NCI-H128 (cell line): ENCODE data around the gene PLP2.

Experiments used
- DNase-seq: peaks from one replicate; lab custom pipeline; 2025; ENCODE audit not compliant: unreplicated experiment; lab: John Stamatoyannopoulos, UW

The PLP2 gene

DNA sequence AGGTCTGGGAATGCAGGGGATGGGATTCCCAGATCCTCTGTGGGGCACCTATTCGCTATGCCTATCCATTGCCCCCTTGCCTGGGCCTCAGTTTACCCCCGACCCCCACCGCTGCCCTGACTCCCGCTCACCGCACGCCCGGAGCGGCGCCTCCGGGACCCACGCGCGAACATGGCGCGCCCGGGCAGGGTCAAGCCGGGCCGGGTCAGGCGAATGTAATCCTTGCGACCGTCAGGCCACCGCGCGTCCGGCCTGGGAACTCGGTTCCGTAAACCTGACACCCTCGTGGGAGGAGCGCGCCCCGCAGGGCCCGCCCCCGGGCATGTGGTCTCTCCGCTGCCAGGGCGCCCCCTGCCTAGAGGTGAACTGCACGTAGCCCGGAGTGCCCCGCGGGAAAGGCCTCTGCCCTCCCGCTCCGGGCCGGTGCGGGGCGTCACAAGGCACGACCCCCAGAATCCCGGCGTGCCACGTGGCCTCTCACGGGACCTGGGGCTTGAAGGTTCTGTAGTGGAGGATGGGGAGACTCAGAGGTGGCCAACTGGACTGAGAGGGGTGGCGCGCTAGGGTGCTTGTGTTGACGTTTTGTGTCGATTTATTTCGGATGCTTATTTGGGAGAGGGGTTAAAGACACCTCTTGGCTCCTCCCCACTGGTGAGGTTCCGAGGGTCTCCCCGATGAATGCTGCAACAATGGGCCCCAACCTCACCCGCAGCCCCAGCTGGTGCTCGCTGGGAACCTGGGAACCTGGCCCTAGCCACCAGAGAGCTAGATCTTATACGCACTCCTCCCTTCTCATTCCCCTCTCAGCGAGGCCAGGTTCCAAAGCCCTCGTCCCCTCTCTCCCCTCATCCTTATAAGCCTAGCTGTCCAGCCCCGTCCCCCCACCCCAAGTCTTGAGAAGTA, 14.7 kb downstream of the PLP2 start, which contains the start of gene PRICKLE3:
Gene PRICKLE3, minus strand, starts transcription at position 249 of the 903 bp plus-strand sequence. Its CDS starts 76 bp downstream, at position 173.
- DNase-seq: peak; percentile 41

DNA sequence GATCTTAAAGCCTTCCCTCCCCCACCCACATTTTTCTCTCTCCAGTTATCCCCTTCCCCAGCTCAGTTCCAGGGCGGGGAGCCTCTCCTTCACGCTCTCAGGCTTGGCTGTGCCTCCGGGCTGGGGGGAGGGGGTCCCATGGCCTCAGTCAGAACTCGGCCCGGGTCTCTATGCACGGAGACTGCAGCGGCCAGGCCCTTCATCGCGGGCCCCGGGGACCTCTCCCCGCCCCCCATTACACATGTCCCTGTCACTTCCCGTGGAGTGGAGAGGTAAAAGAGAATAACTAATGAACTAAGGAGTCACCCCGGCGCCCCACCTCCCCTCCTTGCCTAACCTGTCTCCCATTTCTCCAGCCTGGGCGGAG, 15.3 kb downstream of the PLP2 start:
- no peak for DNase-seq

DNA sequence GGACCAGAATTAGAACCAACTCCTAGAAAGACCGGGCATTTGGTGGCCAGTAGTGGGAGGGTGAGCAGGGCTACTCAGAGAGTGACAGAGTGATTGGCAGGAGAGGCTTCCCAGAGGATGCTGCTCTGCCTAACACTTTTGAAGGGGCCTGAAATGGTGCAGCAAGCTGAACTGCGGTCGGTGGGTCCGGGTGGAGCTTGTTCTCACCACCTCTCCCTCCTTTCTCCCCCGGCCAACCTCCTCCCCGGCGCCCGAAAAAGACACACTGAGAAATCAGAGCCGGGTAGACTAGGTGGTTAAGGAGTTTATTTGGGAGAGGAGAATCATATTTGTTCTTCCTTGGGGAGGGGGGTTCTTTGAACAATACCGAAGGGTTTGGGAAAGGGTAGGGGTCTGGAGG, 15.8 kb downstream of the PLP2 start:
- no peak for DNase-seq

DNA sequence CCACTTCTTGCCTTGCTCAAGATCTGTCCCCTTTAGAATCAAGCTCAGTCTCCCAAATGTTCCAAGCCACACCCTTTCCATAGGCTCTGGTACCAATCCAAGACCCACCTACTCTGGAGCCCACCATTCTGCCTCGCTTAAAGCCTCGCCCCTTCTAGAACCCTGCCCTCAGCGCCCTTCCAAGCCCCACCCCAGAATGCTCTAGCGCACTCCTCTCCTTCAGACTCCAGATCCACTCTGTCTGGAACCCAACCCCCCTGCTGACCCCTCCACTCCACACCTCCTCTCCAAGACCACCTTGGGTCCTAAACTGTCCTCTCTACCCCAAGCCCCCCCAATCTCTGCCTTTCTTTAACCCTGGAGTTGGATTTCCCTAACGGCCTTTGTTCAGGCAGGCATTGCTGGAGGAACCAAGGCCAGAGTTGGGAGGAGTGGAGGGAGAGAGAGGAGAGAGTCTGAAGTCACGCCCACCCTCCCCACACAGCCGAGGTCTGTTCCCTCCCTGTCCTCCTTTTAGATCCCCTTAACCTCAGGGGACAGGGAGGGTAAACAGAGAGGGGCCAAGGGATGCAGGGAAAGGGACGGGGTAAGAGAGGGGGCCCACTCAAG, 16.9 kb downstream of the PLP2 start:
- DNase-seq: no peak

DNA sequence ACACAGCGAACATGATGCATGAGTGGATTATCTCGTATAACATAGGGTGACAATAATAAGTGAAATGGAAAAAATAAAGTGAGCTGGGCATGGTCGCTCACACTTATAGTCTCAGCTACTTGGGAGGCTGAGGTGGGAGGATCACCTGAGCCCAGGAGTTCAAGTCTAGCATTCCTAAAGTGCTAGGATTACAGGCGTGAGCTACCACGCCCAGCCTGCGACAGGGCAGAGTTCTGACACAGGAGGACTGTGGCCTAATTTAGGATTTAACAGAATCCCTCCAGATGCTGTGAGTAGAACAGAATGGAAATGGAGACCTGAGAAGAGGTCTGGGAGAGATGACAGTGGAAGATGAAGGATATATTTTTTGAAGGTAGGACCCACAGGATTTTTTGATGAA, 17.9 kb downstream of the PLP2 start:
- DNase-seq: no peak

DNA sequence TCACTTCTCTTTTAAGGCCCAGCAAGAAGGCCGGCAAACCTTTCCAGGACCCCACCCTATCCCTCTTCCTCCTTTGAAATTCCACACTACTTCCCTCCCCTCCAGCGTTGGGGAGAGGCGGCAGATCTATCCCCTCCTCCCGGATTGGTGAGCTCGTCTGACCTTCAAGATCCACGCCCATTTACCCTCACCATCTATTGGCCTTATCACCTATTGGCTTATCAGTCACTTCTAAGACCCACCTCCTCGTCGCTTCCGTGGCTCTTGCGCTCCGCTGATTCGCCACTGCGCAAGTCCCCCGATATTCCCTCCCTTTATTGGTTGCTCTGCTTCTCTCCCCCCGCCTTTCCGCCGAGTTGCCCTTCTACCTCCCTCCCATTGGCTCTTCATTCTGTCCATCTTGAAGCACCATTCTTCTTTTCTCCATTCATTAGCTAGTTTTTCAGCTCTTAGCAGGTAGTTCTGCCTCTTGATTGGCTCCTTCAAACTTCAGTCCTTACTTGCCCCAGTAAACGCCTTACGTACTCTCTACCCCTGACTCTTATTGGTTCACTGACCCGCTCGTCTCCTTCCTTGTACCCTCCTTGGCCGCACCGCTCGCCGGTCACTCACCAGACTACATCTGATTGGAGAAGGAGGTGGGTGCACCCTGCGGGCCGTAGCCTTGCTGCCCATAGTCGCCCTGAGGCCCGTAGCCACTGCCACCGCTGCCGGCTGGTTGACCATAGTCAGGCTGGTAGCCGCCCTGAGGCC, 19.3 kb downstream of the PLP2 start:
- peak; percentile 98 for DNase-seq

DNA sequence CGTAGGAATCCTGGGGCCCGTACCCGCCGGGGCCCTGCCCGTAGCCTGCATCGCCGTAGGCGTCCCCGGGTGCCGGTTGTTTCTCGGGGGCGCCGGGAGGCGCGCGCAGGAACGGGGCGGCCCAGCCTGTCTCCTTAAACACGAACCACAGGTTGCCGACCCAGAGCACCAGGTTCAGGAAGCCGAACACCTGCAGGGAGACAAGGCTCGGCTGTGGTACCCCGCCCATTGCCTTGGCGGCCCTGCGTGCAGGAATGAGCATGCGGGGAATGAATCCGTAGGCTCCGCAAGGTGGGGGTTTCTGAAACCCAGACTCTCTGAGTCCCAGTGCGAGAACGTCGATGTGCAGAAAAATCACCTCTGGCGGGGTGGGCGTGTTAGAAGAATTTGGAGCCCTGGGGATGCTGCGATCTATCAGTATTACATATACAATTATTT, 19.9 kb downstream of the PLP2 start:
- DNase-seq: no peak

DNA sequence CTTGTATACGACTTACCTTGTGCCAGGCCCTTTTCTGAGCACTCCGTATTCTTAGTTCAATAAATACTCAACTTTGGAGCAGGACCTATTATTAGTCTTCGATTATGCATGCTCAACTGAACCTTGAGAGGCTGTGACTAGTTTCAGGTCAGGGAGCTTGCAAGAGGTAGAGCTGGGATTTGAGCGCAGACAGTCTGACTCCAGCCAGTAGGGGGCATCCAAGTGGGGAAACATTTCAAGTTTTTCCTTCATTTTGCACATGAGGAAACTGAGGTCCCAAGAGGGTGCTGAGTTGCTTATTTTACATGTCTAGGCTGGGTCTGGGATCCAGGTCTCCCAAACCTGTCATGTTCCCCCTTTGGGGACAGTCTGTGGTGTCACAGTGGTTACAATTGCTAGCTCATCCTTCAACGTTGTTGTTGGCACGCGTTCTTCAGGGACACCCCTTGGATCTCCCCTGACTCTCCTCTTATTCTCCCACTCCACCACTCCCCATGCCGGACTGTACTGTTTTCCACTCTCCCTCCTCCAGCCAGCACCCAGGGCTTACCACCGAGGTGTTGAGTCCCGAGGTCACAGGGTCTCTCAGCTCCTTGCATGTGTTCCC, 21.1 kb downstream of the PLP2 start:
- no peak for DNase-seq

DNA sequence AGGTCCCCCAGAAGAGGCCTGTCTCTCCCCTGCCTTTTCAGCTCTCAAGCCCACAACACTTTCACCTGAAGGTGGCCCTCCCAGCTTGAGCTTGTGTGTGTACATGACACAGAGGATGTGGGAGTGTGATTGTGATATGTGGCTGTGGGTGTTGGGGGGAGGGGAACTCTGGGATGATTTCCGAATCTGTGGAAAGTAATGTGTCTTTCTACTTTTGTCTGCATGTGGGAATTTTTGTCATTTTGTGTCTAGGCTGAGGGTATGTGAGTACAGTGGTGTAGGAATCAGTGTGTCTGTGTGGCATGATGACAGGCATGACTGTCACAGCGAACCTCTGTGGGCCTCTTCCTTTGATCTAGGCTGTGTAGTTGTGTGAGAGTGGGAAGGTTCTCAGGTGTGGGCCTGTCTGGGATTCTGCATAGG, 21.9 kb downstream of the PLP2 start:
- DNase-seq: no peak

DNA sequence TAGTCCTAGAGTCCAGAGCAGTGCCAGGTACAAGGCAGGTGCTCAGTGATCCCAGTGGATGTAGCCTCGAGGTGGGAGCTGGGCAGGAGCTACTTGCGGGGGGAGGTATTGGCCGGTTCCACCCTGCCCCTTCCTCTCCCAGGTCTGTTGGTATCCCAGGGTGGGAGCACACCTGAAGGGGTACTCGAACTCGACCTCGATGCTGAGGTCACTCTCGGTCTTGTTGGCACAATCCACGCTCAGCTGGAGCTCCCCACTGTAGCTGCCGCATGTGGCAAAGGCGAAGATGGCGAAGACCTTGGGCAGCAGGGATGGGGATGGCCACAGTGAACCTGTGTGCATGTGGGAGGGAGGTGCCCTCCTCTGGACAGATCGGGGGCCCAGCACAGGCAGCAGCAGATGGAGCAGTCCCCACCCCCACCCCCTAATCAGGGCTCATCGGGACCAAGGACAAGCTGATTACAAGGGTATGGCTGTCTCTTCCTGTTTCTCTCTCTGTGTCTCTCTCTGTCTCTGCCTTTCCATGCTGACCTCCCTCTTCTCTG, 25.9 kb downstream of the PLP2 start:
- no peak for DNase-seq

DNA sequence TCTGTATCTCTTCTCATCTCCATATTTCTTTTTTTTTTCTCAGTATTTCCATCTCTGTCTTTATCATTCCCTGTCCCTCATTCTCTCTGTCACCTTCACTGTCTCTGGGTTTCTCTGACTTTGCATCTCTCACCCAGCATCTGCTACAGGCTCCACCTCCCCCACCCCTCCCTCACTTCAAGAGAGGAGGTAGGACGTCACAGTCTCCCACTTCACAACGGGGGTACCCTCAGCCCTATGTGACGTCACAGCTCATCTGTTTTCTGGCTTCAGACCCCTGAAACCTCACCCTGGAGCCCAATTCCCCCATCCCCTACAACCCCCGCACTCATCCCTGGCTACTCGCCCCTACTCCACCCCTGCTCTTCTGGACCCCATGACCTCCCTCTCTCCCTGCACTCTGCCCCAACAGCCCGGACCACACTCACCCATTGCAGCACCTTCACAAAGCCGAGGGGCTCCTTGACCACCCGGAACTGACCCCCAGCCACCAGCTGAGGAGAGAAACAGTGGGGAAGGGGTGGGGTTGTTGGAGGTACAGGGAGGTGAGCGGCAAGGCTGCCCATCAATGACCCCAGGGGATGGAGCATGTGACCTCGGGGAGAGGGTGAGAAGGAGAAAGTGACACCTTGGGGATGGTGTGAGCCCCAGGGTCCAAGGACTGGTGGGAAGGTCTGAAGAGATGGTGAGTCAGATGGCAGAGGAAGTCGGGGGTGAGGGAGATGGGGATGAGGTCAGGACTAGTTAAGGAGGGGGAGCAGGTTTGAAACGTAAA, 27.0 kb downstream of the PLP2 start:
- DNase-seq: no peak

DNA sequence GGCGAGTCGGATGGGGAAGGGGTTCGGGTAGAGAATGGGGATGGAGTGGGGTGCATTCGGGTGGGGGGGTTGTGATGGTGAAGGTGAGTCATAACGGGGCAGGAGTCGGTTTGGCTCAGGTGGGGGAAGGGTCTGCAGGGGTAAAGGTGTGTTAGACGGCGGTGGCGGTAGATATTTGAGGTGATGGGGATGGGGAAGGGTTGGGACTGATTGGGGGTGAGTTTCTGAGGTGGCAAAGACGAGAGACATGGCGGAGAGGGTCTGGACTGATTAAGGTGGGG, 27.6 kb downstream of the PLP2 start:
- DNase-seq: no peak

DNA sequence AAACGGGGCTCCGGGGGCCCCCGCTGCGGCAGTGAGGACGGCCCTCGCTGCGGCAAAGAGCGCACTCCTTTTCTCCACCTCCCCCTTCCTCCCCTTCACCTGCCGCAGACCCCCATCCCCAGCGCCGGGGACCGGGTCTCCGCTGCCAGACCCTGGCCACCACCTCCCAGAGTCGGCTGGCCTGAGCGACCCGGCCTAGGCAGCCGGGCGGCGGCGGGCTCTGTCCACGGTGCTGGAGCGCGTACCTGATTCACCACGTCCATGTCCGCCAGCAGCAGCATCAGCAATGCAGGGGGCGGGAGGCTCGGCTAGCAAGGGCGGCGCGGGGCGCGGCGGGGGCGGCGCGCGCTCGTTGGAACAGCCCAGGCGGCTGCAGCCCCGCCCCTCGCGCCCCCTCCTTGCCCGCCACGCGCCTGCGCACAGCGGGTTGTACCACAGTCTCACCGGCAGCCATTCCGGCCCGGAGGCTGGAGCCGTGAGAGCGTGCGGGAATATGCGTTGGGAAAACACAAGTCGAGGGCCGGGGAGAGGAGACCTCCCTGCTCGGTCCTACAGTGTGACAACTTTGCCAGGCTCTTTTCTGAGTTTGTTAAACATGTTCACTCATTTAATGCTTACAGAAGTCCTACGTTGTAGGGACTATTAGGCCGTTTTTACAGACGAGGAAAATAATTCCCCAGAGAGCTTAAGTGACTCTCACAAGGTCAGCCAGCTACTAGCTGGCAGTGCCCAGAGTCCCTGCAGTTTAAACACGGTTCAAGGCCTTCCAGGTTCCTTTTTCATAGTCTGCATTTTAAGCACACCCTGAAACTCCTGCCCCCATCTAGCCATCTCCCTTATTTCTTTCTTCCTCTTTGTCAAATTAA, 28.4 kb downstream of the PLP2 start, which contains the start of gene SYP:
Gene SYP, minus strand, starts transcription at position 288 of the 866 bp plus-strand sequence. Its CDS starts 7 bp downstream, at position 281.
- DNase-seq: peak; percentile 70

DNA sequence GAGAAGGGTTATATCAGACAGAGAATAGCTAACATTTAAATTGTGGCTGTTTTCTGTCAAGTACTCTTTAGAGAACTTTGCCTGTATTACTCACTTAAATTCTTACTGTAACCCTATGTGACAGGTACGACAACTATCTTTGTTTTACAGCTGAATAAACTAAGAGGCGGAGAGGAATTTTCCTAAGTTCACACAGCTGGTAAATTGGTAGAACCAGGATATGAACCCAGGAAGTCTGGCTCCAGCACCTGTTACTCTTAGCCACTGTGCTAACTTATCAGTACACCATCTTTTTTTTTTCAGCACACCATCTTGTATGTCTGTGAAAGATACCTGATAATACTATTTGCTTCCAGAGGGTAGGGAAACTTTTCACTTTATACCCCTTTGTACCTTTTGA, 30.3 kb downstream of the PLP2 start:
- DNase-seq: no peak

DNA sequence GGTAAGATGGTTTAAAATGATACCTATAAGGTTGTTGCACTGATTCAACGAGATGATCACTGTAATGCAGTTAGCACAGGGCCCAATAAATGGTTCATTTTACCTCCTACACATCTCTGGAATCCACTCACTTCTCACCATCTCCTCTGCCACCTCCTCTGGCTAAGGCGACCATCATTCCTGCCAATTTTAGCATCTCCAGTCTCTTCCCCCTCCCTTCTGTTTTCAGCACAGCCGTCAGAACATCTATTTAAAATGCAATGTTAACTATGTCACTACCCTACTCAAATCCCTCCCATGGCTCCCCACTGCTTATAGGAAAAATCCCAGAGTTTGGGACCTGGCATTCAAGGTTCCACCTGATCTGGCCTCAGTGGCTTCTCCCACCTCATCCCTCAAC, 31.8 kb downstream of the PLP2 start:
- DNase-seq: no peak

DNA sequence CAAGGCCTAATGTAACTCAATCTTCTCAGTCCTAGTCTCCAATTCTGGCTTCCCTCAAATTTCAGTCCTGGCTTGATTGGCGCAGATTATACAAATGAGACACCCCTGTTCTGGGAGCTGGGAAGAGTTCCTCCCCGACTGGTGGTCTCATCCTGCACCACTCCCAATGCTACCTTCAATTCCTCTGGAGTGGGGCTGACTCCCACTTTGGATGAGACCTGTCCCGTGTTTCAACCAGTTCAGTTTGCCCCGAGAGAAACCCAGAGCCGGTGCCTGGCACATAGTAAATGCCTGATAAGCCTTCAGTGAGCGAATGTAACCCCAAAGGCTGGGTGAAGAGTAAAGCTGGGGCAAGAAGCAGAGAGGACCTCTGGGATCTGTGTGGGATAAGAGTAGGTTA, 32.3 kb downstream of the PLP2 start:
- no peak for DNase-seq

DNA sequence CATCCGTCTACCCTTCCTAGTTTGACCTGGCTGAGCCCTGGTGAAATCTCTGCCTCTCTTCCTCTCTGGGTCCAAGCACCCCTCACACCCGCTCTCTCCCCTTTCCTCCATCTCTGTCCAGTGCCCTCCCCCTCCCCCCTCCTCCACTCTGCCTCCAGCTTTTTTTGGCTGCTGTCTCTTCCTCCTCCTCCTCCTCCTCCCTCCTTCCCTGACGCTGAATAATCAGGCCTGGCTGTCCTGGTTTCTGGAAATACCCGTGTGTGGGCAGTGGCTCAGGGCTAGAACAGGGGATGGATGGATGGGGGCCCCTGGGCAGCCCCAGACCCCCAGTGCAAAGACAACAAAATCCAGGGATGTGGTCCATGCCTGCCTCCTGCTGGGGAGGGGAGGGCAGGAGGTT, 33.0 kb downstream of the PLP2 start:
- DNase-seq: no peak

DNA sequence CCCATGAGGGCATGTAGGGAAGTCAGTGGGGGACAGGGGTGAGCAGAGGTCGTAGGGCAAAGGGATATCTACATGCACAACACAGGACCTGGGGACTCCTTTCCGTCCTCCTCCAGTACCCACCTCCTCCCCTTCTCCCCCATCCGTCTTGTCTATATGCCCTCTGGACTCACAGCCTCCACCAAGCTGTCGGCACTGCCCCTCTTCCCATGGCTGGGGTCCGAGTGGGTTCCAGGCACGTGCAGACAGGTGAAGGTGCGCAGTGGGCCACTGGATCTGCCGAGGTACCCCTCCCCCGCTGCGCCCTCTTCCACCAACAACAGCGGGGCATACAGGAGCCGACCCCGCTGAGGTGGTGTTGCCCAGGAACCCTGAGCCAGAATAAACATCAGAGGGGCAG, 33.7 kb downstream of the PLP2 start:
- no peak for DNase-seq

DNA sequence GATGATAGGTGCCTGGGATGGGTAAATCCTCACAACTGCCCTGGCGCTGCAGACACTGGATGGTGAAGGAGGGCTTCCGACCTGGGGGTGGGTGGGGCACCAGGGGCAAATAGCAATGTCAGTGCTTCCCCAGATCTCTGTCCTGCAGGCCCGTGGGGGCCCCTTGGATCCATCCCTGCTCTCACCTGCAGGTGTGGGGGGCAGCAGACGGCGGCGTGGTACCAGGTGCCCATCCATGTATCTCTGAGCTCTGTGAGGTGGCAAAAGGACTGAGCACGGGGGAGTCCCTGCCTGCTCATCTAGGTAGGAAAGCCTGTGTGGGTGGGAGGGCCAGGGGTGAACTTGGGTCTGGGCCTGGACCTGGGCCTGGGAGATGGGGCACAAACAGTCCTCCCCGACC, 34.8 kb downstream of the PLP2 start:
- no peak for DNase-seq
